Parathyroid adenoma (tissue), 2 donors: ENCODE data around the gene SND1.

Experiments
- H2AFZ ChIP-seq: fragments of 300-600 bp; sonication (generic); one replicate; pipeline ENCODE4 v1.7.0; 2017; ENCODE audit warnings: antibody characterized with exemption, mild to moderate bottlenecking
- H3K27ac ChIP-seq: fragments of 300-600 bp; sonication (generic); one replicate; pipeline ENCODE4 v1.7.0; 2017
- H3K27me3 ChIP-seq: fragments of 300-600 bp; sonication (generic); one replicate; pipeline ENCODE4 v1.7.0; 2017; ENCODE audit warnings: low read length; ENCODE audit not compliant: control insufficient read depth, insufficient read depth
- H3K36me3 ChIP-seq: fragments of 300-600 bp; sonication (generic); one replicate; pipeline ENCODE4 v1.7.0; 2017; ENCODE audit warnings: low read length; ENCODE audit not compliant: control insufficient read depth, insufficient read depth
- H3K4me1 ChIP-seq: fragments of 300-600 bp; sonication (generic); one replicate; pipeline ENCODE4 v1.7.0; 2017; ENCODE audit warnings: control low read depth
- H3K4me2 ChIP-seq: fragments of 300-600 bp; sonication (generic); one replicate; pipeline ENCODE4 v1.7.0; 2017; ENCODE audit warnings: low read length
- H3K4me3 ChIP-seq: fragments of 300-600 bp; sonication (generic); one replicate; pipeline ENCODE4 v1.7.0; 2017; ENCODE audit warnings: low read depth, low read length
- H3K79me2 ChIP-seq: fragments of 300-600 bp; sonication (generic); one replicate; pipeline ENCODE4 v1.7.0; 2017; ENCODE audit warnings: control low read depth
- H3K9ac ChIP-seq: fragments of 300-600 bp; sonication (generic); one replicate; pipeline ENCODE4 v1.7.0; 2017; ENCODE audit warnings: mild to moderate bottlenecking
- H3K9me3 ChIP-seq: fragments of 300-600 bp; sonication (generic); one replicate; pipeline ENCODE4 v1.7.0; 2017; ENCODE audit warnings: low read length; ENCODE audit not compliant: control insufficient read depth
- TF ChIP-seq, protein P1 (sequence below): fragments of 300-600 bp; sonication (generic); IDR thresholded peaks from one replicate; pipeline ENCODE4 v1.7.0; 2017; ENCODE audit warnings: antibody characterized with exemption, mild to moderate bottlenecking
- donor health status: primary hyperparathyroidism.

SND1 gene

DNA sequence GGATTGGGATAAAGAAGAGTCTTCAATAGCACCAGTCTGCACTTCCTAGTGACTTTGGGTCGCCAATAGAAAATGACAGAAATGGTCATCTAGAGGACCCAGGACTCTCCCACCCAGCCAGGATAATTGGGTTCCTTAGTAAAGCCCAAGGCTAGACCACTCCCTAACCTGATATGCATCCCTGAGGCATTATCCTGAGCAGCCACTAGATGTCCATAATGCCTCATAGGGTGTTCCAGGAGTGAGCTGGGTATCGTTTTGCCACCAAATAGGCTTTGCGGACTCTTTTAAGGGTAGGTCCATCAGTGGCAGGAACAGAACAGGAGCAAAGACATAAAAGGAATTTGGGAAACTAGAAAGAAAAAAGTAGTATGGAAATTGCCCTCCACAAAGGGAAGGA lies 383.7 kb downstream of the SND1 start:
- Histone ChIP-seq H3K4me2 (no peak overlapping the region), H3K9ac (no peak overlapping the region), H3K4me3 (no peak overlapping the region), H3K4me1 (peaks cover 2% of the 10 kb centered on the region), H2AFZ (no peak overlapping the region), H3K79me2 (peaks cover 4% of the 10 kb centered on the region), H3K27ac (no peak overlapping the region), H3K36me3 (no peaks in the 10 kb centered on the region), H3K27me3 (no peaks in the 10 kb centered on the region), H3K9me3 (no peaks in the 10 kb centered on the region)
- TF ChIP-seq, protein P1, sequence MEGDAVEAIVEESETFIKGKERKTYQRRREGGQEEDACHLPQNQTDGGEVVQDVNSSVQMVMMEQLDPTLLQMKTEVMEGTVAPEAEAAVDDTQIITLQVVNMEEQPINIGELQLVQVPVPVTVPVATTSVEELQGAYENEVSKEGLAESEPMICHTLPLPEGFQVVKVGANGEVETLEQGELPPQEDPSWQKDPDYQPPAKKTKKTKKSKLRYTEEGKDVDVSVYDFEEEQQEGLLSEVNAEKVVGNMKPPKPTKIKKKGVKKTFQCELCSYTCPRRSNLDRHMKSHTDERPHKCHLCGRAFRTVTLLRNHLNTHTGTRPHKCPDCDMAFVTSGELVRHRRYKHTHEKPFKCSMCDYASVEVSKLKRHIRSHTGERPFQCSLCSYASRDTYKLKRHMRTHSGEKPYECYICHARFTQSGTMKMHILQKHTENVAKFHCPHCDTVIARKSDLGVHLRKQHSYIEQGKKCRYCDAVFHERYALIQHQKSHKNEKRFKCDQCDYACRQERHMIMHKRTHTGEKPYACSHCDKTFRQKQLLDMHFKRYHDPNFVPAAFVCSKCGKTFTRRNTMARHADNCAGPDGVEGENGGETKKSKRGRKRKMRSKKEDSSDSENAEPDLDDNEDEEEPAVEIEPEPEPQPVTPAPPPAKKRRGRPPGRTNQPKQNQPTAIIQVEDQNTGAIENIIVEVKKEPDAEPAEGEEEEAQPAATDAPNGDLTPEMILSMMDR, result peak; percentile 61

DNA sequence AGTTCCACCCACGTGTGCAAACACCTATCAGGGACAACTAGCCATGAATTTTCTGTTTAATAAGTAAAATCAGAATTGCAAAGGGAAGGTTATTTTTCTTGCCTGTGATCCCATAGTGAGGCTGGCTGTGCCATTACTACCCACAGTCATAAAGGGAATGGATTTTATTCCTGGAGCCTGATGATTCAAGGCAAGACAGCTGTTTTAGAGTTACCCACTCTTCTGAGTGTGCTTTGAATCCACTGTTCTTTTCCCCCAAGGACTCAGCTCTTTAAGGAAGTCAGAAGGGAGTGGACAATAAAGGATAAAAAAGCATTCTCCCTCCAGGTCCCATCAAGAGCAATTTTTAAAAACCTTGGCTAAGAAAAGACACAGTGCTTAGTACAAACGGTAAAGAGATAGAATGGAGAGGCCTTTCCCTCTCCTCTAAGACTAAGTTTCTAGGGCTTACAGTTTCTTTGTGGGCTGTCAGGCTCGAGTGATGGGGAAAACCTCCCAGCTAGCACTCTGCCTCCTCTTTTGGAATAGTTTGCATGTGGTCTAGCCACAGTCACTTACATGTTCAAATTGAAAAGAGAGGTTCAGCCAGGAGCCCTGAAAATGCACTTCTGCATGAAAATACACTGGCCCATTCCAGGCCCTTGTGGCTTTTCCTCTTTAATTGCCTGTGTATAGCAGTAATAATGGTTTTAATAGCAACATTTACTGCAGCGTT lies 384.4 kb downstream of the SND1 start:
- Histone ChIP-seq H3K79me2 (peaks cover 4% of the 10 kb centered on the region), H3K36me3 (no peaks in the 10 kb centered on the region), H3K9ac (no peak overlapping the region), H3K4me3 (no peak overlapping the region), H3K27me3 (no peaks in the 10 kb centered on the region), H3K27ac (no peak overlapping the region), H3K9me3 (no peaks in the 10 kb centered on the region), H2AFZ (no peak overlapping the region), H3K4me1 (peaks cover 4% of the 10 kb centered on the region), H3K4me2 (no peak overlapping the region)
- TF ChIP-seq, protein P1, result no peak

DNA sequence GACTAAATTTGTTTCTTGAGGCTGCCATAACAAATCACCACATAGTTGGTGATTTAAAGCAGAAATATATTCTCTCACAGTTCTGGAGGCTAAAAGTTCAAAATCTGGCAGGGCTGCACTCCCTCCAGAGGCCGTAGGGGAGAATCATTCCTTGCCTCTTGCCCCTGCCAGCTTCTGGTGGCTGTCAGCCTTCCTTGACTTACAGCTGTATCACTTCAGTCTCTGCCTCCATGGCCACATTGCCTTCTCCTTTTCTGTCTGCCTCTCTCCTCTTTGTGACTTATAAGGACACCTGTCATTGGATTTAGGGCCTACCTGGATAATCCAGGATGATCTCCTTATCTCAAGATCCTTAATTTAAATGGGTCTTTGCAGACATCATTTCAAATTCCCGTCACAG lies 385.1 kb downstream of the SND1 start:
- no peak overlapping the region for H3K27ac ChIP-seq
- no peaks in the 10 kb centered on the region for H3K9me3 ChIP-seq
- TF ChIP-seq, protein P1, result no peak
- no peak overlapping the region for H3K9ac ChIP-seq
- H3K27me3 ChIP-seq, result no peaks in the 10 kb centered on the region
- H3K4me3 ChIP-seq, result no peak overlapping the region
- peaks cover 4% of the 10 kb centered on the region for H3K79me2 ChIP-seq
- H3K4me1 ChIP-seq, result peaks cover 8% of the 10 kb centered on the region
- no peak overlapping the region for H3K4me2 ChIP-seq
- no peak overlapping the region for H2AFZ ChIP-seq
- no peaks in the 10 kb centered on the region for H3K36me3 ChIP-seq

DNA sequence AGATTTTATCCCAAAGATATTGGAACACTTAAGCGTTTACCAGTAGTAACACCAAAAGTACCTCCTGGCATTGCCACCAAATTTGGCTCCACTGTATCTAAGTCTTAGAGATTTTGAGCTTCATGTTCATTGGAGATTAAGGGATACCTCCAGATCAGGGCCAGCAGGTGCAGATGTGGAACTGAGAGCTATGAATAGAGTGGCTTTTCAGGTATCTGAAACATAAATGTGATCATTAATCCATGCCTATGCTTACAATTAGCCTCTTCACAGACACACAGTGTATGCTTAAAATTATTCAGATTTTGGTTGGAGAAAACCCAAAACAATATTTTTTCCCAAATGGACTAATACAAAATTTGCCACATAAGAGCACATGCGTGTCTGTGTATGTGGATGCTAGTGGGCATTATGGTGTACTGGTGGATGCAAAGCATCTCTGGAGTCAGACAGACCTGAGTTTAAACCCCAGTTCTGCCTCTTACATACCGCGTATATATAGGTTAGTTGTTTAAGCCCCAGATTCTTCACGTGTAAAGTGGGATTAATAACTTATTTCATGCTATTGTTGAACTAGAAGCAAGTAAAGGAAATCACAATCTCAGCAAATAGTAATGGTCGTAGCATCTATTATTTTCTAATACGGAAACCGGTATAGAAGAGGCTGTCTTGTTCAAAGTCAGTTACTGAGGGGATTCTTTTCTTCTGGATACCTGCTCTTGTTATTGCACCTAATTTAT lies 386.1 kb downstream of the SND1 start:
- no peaks in the 10 kb centered on the region for H3K36me3 ChIP-seq
- TF ChIP-seq, protein P1, result no peak
- peaks cover 6% of the 10 kb centered on the region for H3K4me1 ChIP-seq
- H3K9me3 ChIP-seq, result no peaks in the 10 kb centered on the region
- no peak overlapping the region for H3K4me2 ChIP-seq
- no peaks in the 10 kb centered on the region for H3K27me3 ChIP-seq
- H3K4me3 ChIP-seq, result no peak overlapping the region
- H2AFZ ChIP-seq, result no peak overlapping the region
- peaks cover 4% of the 10 kb centered on the region for H3K79me2 ChIP-seq
- no peak overlapping the region for H3K9ac ChIP-seq
- H3K27ac ChIP-seq, result no peak overlapping the region
